DLD1 (cell line): Measurements from ENCODE around the gene CHCHD4.

ENCODE experiments used
- in situ Hi-C: cut with HindIII; loops from 2 replicates; pipeline ENCODE4 v1.10.0; 2017; ENCODE audit warnings: low sequenced_read_pairs

CHCHD4 gene

GRCh38 chr3:14124615-14125192 is at the start of gene CHCHD4, which contains the start of gene TMEM43:
CHCHD4 (minus strand) TSS chr3:14124870; CDS start chr3:14124676, 194 bp downstream.
TMEM43 (plus strand) TSS chr3:14125052; CDS start chr3:14125194, 142 bp downstream.
- in situ Hi-C loops, result loop anchor here (25.0 kb wide), 1 partner anchor 212 kb away; no protein-coding TSS in a partner anchor

- in situ Hi-C loops, result no loop called here
Observed at GRCh38 chr3:14172496-14172895, 47.8 kb upstream of the CHCHD4 start.

GRCh38 chr3:14170531-14171159 is 46.0 kb upstream of the CHCHD4 start:
- in situ Hi-C loops, result no loop called here

GRCh38 chr3:14169871-14170270 is 45.2 kb upstream of the CHCHD4 start:
- in situ Hi-C loops, result no loop called here

- in situ Hi-C loops, result no loop called here
Observed at GRCh38 chr3:14169435-14169834, 44.8 kb upstream of the CHCHD4 start.

- in situ Hi-C loops, result no loop called here
Observed at GRCh38 chr3:14166877-14167603, 42.4 kb upstream of the CHCHD4 start.

- in situ Hi-C loops, result no loop called here
Observed at GRCh38 chr3:14162178-14162577, 37.5 kb upstream of the CHCHD4 start.

GRCh38 chr3:14161282-14161681 is 36.6 kb upstream of the CHCHD4 start:
- in situ Hi-C loops, result no loop called here

GRCh38 chr3:14159426-14159825 is 34.8 kb upstream of the CHCHD4 start:
- in situ Hi-C loops, result no loop called here

- in situ Hi-C loops, result no loop called here
Observed at GRCh38 chr3:14158370-14158769, 33.7 kb upstream of the CHCHD4 start.

GRCh38 chr3:14157951-14158350 is 33.3 kb upstream of the CHCHD4 start:
- in situ Hi-C loops, result no loop called here

GRCh38 chr3:14156843-14157561 is 32.3 kb upstream of the CHCHD4 start:
- in situ Hi-C loops, result no loop called here

- in situ Hi-C loops, result no loop called here
Observed at GRCh38 chr3:14156201-14156600, 31.5 kb upstream of the CHCHD4 start.

GRCh38 chr3:14154895-14155440 is 30.3 kb upstream of the CHCHD4 start:
- in situ Hi-C loops, result no loop called here

- in situ Hi-C loops, result no loop called here
Observed at GRCh38 chr3:14154276-14154675, 29.6 kb upstream of the CHCHD4 start.

- in situ Hi-C loops, result no loop called here
Observed at GRCh38 chr3:14153663-14154062, 29.0 kb upstream of the CHCHD4 start.

GRCh38 chr3:14152963-14153355 is 28.3 kb upstream of the CHCHD4 start:
- in situ Hi-C loops, result no loop called here

- in situ Hi-C loops, result no loop called here
Observed at GRCh38 chr3:14152233-14152962, 27.7 kb upstream of the CHCHD4 start.

GRCh38 chr3:14151471-14152083 is 26.9 kb upstream of the CHCHD4 start:
- in situ Hi-C loops, result no loop called here
